Measurements from ENCODE around the gene F11R. TPM values are rescaled to one million over a fixed set of nuclear protein-coding genes. Genes with fewer than 3 reads are reported as not detected.
"Not testable (repeated sequence)": the region's sequence is repeated elsewhere in the genome, so short reads cannot be mapped to it uniquely, and the experiment has no call there.

The F11R gene
- total RNA-seq, 4 donors from 2014 or later: 4.5 to 28.2 (median 9.9) TPM

GRCh38 chr1:161021165-161021969 is 415 bp upstream of the F11R start:
- Histone ChIP-seq H3K4me1 (peaks cover 0 to 17% (median 7%) of the 10 kb centered on the region in 3 donors), H3K27ac (peak overlapping the region in 3 of 4 donors; percentile 68 to 76 (median 74)), H3K36me3 (no peaks in the 10 kb centered on the region), H3K27me3 (peaks cover 41% of the 10 kb centered on the region), H3K4me3 (peak overlapping the region; percentile 23 to 58), H3K9me3 (no peaks in the 10 kb centered on the region)
- TF ChIP-seq POLR2A (IDR thresholded peaks at IDR 0.05) (peak in 1 of 2 donors; percentile 2), CTCF (IDR thresholded peaks at IDR 0.05) (no peak), EP300 (IDR thresholded peaks at IDR 0.05) (no peak)
- 62% methylated on average over 8 of the region's 34 CpGs; no CpG with 5 or more reads in 1 of the 2 donors for WGBS, 2 donors (ENCODE audit: low coverage in 1 of 2)
- peak; percentile 89 for ATAC-seq

- 33 to 38% methylated on average over 6 to 10 of the region's 10 CpGs for whole genome bisulfite sequencing, 2 donors (ENCODE audit: low coverage in 1 of 2)
Measured at GRCh38 chr1:161019751-161020495, 1.0 kb downstream of the F11R start.

GRCh38 chr1:161019111-161019660 is 1.8 kb downstream of the F11R start:
- Histone ChIP-seq H3K27me3 (peaks cover 41% of the 10 kb centered on the region), H3K27ac (peak overlapping the region in 1 of 4 donors; percentile 2), H3K4me1 (peaks cover 0 to 17% (median 7%) of the 10 kb centered on the region in 3 donors)
- H3K36me3 ChIP-seq, H3K4me3 ChIP-seq, ATAC-seq, H3K9me3 ChIP-seq: not testable (repeated sequence)
- WGBS, 2 donors (ENCODE audit: low coverage in 1 of 2): 81 to 91% methylated on average over 6 to 8 of the region's 15 CpGs

More at GRCh38 chr1:161019751-161020495, 1.0 kb downstream of the F11R start:
- Histone ChIP-seq H3K4me1 (peaks cover 0 to 17% (median 7%) of the 10 kb centered on the region in 3 donors), H3K9me3 (no peaks in the 10 kb centered on the region), H3K27ac (peak overlapping the region in 3 of 4 donors; percentile 68 to 76 (median 74)), H3K27me3 (peaks cover 41% of the 10 kb centered on the region), H3K4me3 (peak overlapping the region; percentile 23 to 58), H3K36me3 (no peaks in the 10 kb centered on the region)
- ATAC-seq: no peak
- TF ChIP-seq EP300 (IDR thresholded peaks at IDR 0.05) (no peak), POLR2AphosphoS5 (IDR thresholded peaks at IDR 0.05) (peak; percentile 24)

- H3K4me1 ChIP-seq: peaks cover 0 to 17% (median 7%) of the 10 kb centered on the region in 3 donors
Measured at GRCh38 chr1:161018631-161018930, 2.4 kb downstream of the F11R start.

More at GRCh38 chr1:161018631-161018930, 2.4 kb downstream of the F11R start:
- no peak for ATAC-seq
- no peaks in the 10 kb centered on the region for H3K36me3 ChIP-seq
- 64 to 100% methylated on average over 1 of the region's 1 CpG for WGBS, 2 donors (ENCODE audit: low coverage in 1 of 2)
- H3K27me3 ChIP-seq: peaks cover 36% of the 10 kb centered on the region
- peak overlapping the region in 1 of 4 donors; percentile 2 for H3K27ac ChIP-seq
- H3K9me3 ChIP-seq: no peaks in the 10 kb centered on the region
- H3K4me3 ChIP-seq: no peak overlapping the region
- TF ChIP-seq CTCF (IDR thresholded peaks at IDR 0.05) (no peak), POLR2A (IDR thresholded peaks at IDR 0.05) (no peak), EP300 (IDR thresholded peaks at IDR 0.05) (no peak), POLR2AphosphoS5 (IDR thresholded peaks at IDR 0.05) (no peak)
